Heart left ventricle (tissue), 16 donors: Measurements from ENCODE around the gene VMP1. TPM values are rescaled to one million over a fixed set of nuclear protein-coding genes. Genes with fewer than 3 reads are reported as not detected.

Experiments
- ATAC-seq, 4 donors: fragments of 200-7000 bp; cut with Tn5 transposase; one replicate each; pipeline ENCODE4 v1.9.1; 2020 to 2022; ENCODE audit warnings: moderate library complexity in 4 of 4, mild to moderate bottlenecking in 3 of 4, moderate number of reproducible peaks in 1 of 4
- DNase-seq, 5 donors: peaks; one replicate each; pipeline ENCODE4 v3.0.0-alpha.2; 2020
- H3K27ac ChIP-seq, 12 donors: fragments of 200-600 bp; sonication (generic) in 4 of 12; one replicate each; pipeline versions ENCODE4 v1.5.0 to v1.8.0; 2016 to 2022; ENCODE audit warnings: mild to moderate bottlenecking in 2 of 12
- H3K27me3 ChIP-seq, 9 donors: fragments of 200-600 bp; sonication (generic) in 2 of 9; one replicate each; pipeline versions ENCODE4 v1.5.1 to v1.8.0; 2016 to 2022; ENCODE audit warnings: mild to moderate bottlenecking in 3 of 9
- H3K36me3 ChIP-seq, 9 donors: fragments of 200-600 bp; sonication (generic) in 2 of 9; one replicate each; pipeline versions ENCODE4 v1.5.0 to v1.8.0; 2018 to 2022; ENCODE audit warnings: mild to moderate bottlenecking in 2 of 9
- H3K4me1 ChIP-seq, 12 donors: fragments of 200-600 bp; sonication (generic) in 4 of 12; one replicate each; pipeline versions ENCODE4 v1.5.0 to v1.8.0; 2016 to 2022; ENCODE audit warnings: mild to moderate bottlenecking in 3 of 12
- H3K4me3 ChIP-seq, 12 donors: fragments of 200-600 bp; sonication (generic) in 4 of 12; one replicate each; pipeline versions ENCODE4 v1.5.0 to v1.8.0; 2017 to 2022; ENCODE audit warnings: mild to moderate bottlenecking in 9 of 12, moderate library complexity in 4 of 12
- H3K9me3 ChIP-seq, 12 donors: fragments of 200-600 bp; sonication (generic) in 4 of 12; one replicate each; pipeline versions ENCODE4 v1.5.0 to v1.8.0; 2016 to 2022; ENCODE audit warnings: mild to moderate bottlenecking in 1 of 12
- POLR2A ChIP-seq, 2 donors: fragments of 450-650 bp; IDR thresholded peaks; one replicate each; pipeline ENCODE4 v1.6.1; 2017; ENCODE audit warnings: antibody characterized with exemption in 2 of 2, mild to moderate bottlenecking in 2 of 2, moderate library complexity in 2 of 2
- WGBS, 4 donors: extraction: QIAGEN DNeasy Blood & Tissue Kit in 2 of 4; methylation state at CpG; one replicate each; pipeline versions ENCODE4 v1.1.5 to v1.1.7; 2013 to 2018; 5-methylcytosine and 5-hydroxymethylcytosine counted together
- intact Hi-C, 10 donors: fragments of 100-400 bp; cut with DNase I; formaldehyde crosslinking; loops; one replicate each; pipeline versions ENCODE4 v1.11.1 to v1.14.2; 2022
- polyA plus RNA-seq, 2 donors: library from polyadenylated mRNA; stranded (reverse); fragments of 200-250 nt; gene quantifications; one replicate each; pipeline ENCODE4 v1.2.3, GENCODE V29; 2013
- total RNA-seq, 9 donors: library from RNA; depleted of rRNA in 2 of 9; stranded (reverse); fragments of >200 nt in 2 of 9; fragmentation: NEBNext Ultra II Directional in 3 of 9; extraction: Animal tissue kit (Norgen Biotek cat#: 25700) in 3 of 9; gene quantifications; one replicate each; pipeline versions ENCODE4 v1.1.0 to v1.2.4, GENCODE V29; 2016 to 2023
- TF ChIP-seq, protein P1 (sequence below), 12 donors: fragments of 200-600 bp; sonication (generic) in 4 of 12; IDR thresholded peaks; one replicate each; pipeline versions ENCODE4 v1.5.0 to v1.8.0; 2018 to 2022; ENCODE audit warnings: antibody characterized with exemption in 12 of 12, mild to moderate bottlenecking in 5 of 12
- donor health status: ischemic (EF 13 %, LVEDD 7.1; RV severe dilation, severe dysfunction).
- donor health status: healthy with polysubstance abuse.
- donor health status: DM: no; HTN: yes; CAD: no.
- donor health status: DM: no; HTN: no; CAD: no.
- donor health status: ischemic (EF 25% LVEDD 6.9; RV normal size, moderate dysfunction).
- donor health status: ischemic (EF 25% LVEDD 5.7; RV mildly dilated, moderate dysfunction).
- donor health status: healthy.
- donor health status: DM: yes; HTN: yes; CAD: no.
- donor health status: ischemic (EF 35%, LVEDD 5.7; RV mildly dilated, moderate dysfunction).
- donor health status: nonischemic (EF 11% LVEDD 7.7; RV severe dilation, severe dysfunction).
- donor health status: DM: yes; HTN: yes; CAD: no.
- donor health status: PGD.
- donor health status: ischemic (EF 29% LVEDD 5.4; RV normal size, mild dysfunction).
- donor health status: nonischemic (EF 23%, LVEDD 6.1; RV moderate dilation, normal function).

VMP1 gene
- total and polyA plus RNA-seq, 11 donors = 19.3 to 181 (median 50.1) TPM

DNA sequence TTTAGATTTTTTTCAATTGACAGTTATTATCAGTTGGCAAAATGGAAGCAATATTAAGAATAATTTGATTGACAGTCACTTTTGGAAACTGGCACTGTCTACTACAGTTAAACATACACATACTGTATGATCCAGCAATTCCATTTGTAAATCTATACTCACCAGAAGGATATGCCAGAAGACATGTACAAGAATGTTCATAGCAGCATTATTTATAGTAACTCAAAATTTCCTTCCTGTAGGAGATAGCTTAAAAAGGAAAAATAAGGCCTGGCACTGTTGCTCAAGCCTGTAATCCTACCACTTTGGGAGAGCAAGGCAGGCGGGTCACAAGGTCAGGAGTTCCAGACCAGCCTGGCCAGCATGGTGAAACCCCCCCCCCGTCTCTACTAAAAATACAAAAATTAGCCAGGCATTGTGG lies 89.3 kb downstream of the VMP1 start:
- peak overlapping the region in 1 of 12 donors; percentile 63 for H3K27ac ChIP-seq
- no peak overlapping the region for H3K4me3 ChIP-seq
- DNase-seq (no peak), ATAC-seq (no peak)
- WGBS, 4 donors = 73 to 81% (median 78%) methylated on average over 2 of the region's 2 CpGs
- no peaks in the 10 kb centered on the region for H3K9me3 ChIP-seq
- TF ChIP-seq POLR2A (IDR thresholded peaks at IDR 0.05) = no peak
- TF ChIP-seq, protein P1, sequence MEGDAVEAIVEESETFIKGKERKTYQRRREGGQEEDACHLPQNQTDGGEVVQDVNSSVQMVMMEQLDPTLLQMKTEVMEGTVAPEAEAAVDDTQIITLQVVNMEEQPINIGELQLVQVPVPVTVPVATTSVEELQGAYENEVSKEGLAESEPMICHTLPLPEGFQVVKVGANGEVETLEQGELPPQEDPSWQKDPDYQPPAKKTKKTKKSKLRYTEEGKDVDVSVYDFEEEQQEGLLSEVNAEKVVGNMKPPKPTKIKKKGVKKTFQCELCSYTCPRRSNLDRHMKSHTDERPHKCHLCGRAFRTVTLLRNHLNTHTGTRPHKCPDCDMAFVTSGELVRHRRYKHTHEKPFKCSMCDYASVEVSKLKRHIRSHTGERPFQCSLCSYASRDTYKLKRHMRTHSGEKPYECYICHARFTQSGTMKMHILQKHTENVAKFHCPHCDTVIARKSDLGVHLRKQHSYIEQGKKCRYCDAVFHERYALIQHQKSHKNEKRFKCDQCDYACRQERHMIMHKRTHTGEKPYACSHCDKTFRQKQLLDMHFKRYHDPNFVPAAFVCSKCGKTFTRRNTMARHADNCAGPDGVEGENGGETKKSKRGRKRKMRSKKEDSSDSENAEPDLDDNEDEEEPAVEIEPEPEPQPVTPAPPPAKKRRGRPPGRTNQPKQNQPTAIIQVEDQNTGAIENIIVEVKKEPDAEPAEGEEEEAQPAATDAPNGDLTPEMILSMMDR (IDR thresholded peaks at IDR 0.05) = no peak
- peaks cover 0 to 16% (median 3%) of the 10 kb centered on the region in 9 donors for H3K36me3 ChIP-seq
- intact Hi-C loops = no loop called here
- H3K27me3 ChIP-seq = no peaks in the 10 kb centered on the region
- H3K4me1 ChIP-seq = peaks cover 0 to 51% (median 0%) of the 10 kb centered on the region in 12 donors

DNA sequence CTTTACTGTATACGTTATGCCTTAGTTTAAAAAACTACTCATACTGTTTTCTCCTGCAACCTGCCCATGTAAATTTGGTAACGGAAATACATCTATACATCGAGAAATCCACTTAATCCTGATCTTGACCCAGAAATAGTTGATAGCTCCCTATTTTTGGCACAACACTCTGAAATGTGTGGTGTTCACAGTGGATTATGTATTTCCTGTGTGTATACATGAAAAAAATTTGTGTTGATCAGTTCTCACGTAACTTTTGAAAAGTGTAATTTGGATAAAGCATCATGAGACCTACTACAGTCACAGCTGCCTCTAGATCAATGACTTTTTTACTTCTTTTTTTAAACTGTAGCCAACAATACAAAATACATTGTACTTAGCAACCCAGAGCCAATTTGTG lies 90.7 kb downstream of the VMP1 start:
- DNase-seq (no peak), ATAC-seq (no peak)
- TF ChIP-seq, protein P1 (IDR thresholded peaks at IDR 0.05) = no peak
- TF ChIP-seq POLR2A (IDR thresholded peaks at IDR 0.05) = no peak
- Histone ChIP-seq H3K27me3 (no peaks in the 10 kb centered on the region), H3K36me3 (peaks cover 0 to 13% (median 3%) of the 10 kb centered on the region in 9 donors), H3K27ac (peak overlapping the region in 1 of 12 donors; percentile 4), H3K9me3 (no peaks in the 10 kb centered on the region), H3K4me1 (peaks cover 0 to 46% (median 0%) of the 10 kb centered on the region in 12 donors), H3K4me3 (no peak overlapping the region)
- WGBS, 4 donors = 68 to 95% (median 93%) methylated on average over 4 of the region's 4 CpGs
- intact Hi-C loops = no loop called here

DNA sequence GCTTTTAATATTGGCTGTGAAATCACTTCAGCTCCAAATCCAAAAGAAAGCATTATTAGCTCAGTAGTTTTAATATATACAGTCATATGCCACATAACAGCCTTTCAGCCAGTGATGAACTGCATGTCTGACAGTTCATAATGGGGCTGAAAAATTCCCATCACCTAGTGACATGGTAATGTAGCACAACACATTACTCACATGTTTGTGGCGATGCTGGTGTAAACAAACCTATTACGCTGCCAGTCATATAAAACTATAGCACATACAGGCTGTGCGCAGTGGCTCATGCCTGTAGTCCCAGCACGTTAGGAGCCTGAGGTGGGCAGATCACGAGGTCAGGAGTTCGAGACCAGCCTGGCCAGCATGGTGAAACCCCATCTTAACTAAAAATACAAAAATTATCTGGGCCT lies 93.1 kb downstream of the VMP1 start:
- TF ChIP-seq POLR2A (IDR thresholded peaks at IDR 0.05) = no peak
- TF ChIP-seq, protein P1 (IDR thresholded peaks at IDR 0.05) = no peak
- DNase-seq = no peak
- ATAC-seq = no peak
- no peak overlapping the region for H3K4me3 ChIP-seq
- intact Hi-C loops = loop anchor here in 1 of 10 donors (5.0 kb wide), 1 partner anchor 33 kb away; no protein-coding TSS in a partner anchor
- peak overlapping the region in 1 of 12 donors; percentile 48 for H3K27ac ChIP-seq
- peaks cover 0 to 66% (median 0%) of the 10 kb centered on the region in 12 donors for H3K4me1 ChIP-seq
- 89 to 100% (median 98%) methylated on average over 6 of the region's 6 CpGs for WGBS, 4 donors
- no peaks in the 10 kb centered on the region for H3K27me3 ChIP-seq
- peaks cover 0 to 3% (median 0%) of the 10 kb centered on the region in 9 donors for H3K36me3 ChIP-seq
- no peaks in the 10 kb centered on the region for H3K9me3 ChIP-seq

DNA sequence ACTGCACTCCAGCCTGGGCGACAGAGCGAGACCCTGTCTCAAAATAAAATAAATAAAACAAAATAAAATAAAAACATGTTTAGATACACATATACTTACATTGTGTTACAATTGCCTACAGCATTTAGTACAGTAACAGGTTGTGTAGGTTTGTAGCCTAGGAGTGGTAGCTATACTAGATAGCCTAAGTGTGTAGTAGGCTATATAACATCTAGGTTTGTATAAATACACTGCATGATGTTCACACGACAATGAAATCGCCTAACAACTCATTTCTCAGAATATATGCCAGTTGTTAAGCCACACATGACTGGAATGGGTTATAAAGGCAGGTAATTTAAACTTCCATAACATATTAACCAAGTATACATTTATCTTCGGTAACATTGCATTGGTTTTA lies 94.7 kb downstream of the VMP1 start:
- Histone ChIP-seq H3K9me3 (no peaks in the 10 kb centered on the region), H3K4me3 (no peak overlapping the region), H3K36me3 (no peaks in the 10 kb centered on the region), H3K4me1 (peaks cover 0 to 62% (median 0%) of the 10 kb centered on the region in 12 donors), H3K27ac (no peak overlapping the region), H3K27me3 (no peaks in the 10 kb centered on the region)
- no peak for ATAC-seq
- intact Hi-C loops = loop anchor here in 1 of 10 donors (5.0 kb wide), 1 partner anchor 35 kb away; no protein-coding TSS in a partner anchor
- TF ChIP-seq POLR2A (IDR thresholded peaks at IDR 0.05) = no peak
- 97 to 100% (median 98%) methylated on average over 5 of the region's 5 CpGs for WGBS, 4 donors
- no peak for DNase-seq
